H9 (cell line): ENCODE data around the gene GSAP. TPM values are rescaled to one million over a fixed set of nuclear protein-coding genes. Genes with fewer than 3 reads are reported as not detected.

Experiments used
- DNase-seq: peaks from one replicate; pipeline ENCODE4 v3.0.0-alpha.2; 2017
- H2AFZ ChIP-seq: one replicate; pipeline ENCODE4 v1.6.1; 2013; ENCODE audit warnings: mild to moderate bottlenecking, low read length, control low read depth, moderate library complexity
- H2AK5ac ChIP-seq: 2 replicates; pipeline ENCODE4 v1.6.1; 2013; ENCODE audit warnings: low read length, control low read depth, mixed read lengths; ENCODE audit not compliant: insufficient read length
- H2BK120ac ChIP-seq: one replicate; pipeline ENCODE4 v1.6.1; 2013; ENCODE audit warnings: low read depth, mild to moderate bottlenecking, low read length, control low read depth, inconsistent platforms; ENCODE audit not compliant: poor library complexity, severe bottlenecking
- H2BK12ac ChIP-seq: 2 replicates; pipeline ENCODE4 v1.6.1; 2013; ENCODE audit warnings: low read length, control low read depth, mixed read lengths, low read depth; ENCODE audit not compliant: insufficient read length
- H2BK15ac ChIP-seq: 2 replicates; pipeline ENCODE4 v1.6.1; 2013; ENCODE audit warnings: low read depth, low read length, control low read depth
- H2BK20ac ChIP-seq: one replicate; pipeline ENCODE4 v1.6.1; 2013; ENCODE audit warnings: low read depth, mild to moderate bottlenecking, low read length, control low read depth, inconsistent platforms; ENCODE audit not compliant: poor library complexity, severe bottlenecking
- H2BK5ac ChIP-seq: 2 replicates; pipeline ENCODE4 v1.6.1; 2013; ENCODE audit warnings: low read length, control low read depth, mixed read lengths; ENCODE audit not compliant: insufficient read length
- H3K14ac ChIP-seq: 2 replicates; pipeline ENCODE4 v1.6.1; 2013; ENCODE audit warnings: low read length, control low read depth; ENCODE audit not compliant: insufficient read depth
- H3K18ac ChIP-seq: 2 replicates; pipeline ENCODE4 v1.6.1; 2013; ENCODE audit warnings: low read depth, mild to moderate bottlenecking, mixed read lengths, low read length, control low read depth; ENCODE audit not compliant: insufficient read length
- H3K23ac ChIP-seq: 2 replicates; pipeline ENCODE4 v1.6.1; 2013; ENCODE audit warnings: low read length, control low read depth, mixed read lengths, low read depth; ENCODE audit not compliant: insufficient read length
- H3K23me2 ChIP-seq: 2 replicates; pipeline ENCODE4 v1.6.1; 2013; ENCODE audit warnings: low read depth, mild to moderate bottlenecking, mixed read lengths, low read length, control low read depth; ENCODE audit not compliant: insufficient read length, poor library complexity, severe bottlenecking
- H3K27ac ChIP-seq: 2 replicates; pipeline ENCODE4 v1.5.1; 2013; ENCODE audit warnings: low read length, control low read depth, mixed read lengths, low read depth; ENCODE audit not compliant: insufficient read length
- H3K27me3 ChIP-seq: 2 replicates; pipeline ENCODE4 v1.6.1; 2013; ENCODE audit warnings: low read length, control low read depth, inconsistent platforms; ENCODE audit not compliant: insufficient read depth
- H3K4ac ChIP-seq: 2 replicates; pipeline ENCODE4 v1.6.1; 2013; ENCODE audit warnings: low read depth, mild to moderate bottlenecking, control low read depth, inconsistent platforms, low read length, moderate library complexity
- H3K4me1 ChIP-seq: 2 replicates; pipeline ENCODE4 v1.6.1; 2013; ENCODE audit warnings: low read length, control low read depth, inconsistent platforms; ENCODE audit not compliant: insufficient read depth
- H3K4me2 ChIP-seq: 2 replicates; pipeline ENCODE4 v1.6.1; 2013; ENCODE audit warnings: low read length, control low read depth, mixed read lengths; ENCODE audit not compliant: insufficient read length, insufficient read depth
- H3K56ac ChIP-seq: 2 replicates; pipeline ENCODE4 v1.6.1; 2013; ENCODE audit warnings: low read depth, mild to moderate bottlenecking, mixed read lengths, low read length, control low read depth; ENCODE audit not compliant: insufficient read length
- H3K79me1 ChIP-seq: 2 replicates; pipeline ENCODE4 v1.6.1; 2013; ENCODE audit warnings: low read depth, mild to moderate bottlenecking, moderate library complexity, low read length, control low read depth, inconsistent platforms; ENCODE audit not compliant: insufficient read depth, poor library complexity, severe bottlenecking
- H3K79me2 ChIP-seq: 2 replicates; pipeline ENCODE4 v1.6.1; 2013; ENCODE audit warnings: low read length, control low read depth, inconsistent platforms; ENCODE audit not compliant: insufficient read depth
- H3K9ac ChIP-seq: 2 replicates; pipeline ENCODE4 v1.6.1; 2013; ENCODE audit warnings: low read length, control low read depth, mixed read lengths; ENCODE audit not compliant: insufficient read length; ENCODE audit errors: extremely low read depth
- H3K9me3 ChIP-seq: one replicate; pipeline ENCODE4 v1.6.1; 2013; ENCODE audit warnings: low read depth, low read length, inconsistent platforms; ENCODE audit not compliant: control insufficient read depth
- H3T11ph ChIP-seq: one replicate; pipeline ENCODE4 v1.6.1; 2013; ENCODE audit warnings: mild to moderate bottlenecking, low read length, control low read depth, inconsistent platforms
- H4K20me1 ChIP-seq: one replicate; pipeline ENCODE4 v1.6.1; 2013; ENCODE audit not compliant: control insufficient read depth, insufficient read length, insufficient read depth
- H4K5ac ChIP-seq: 2 replicates; pipeline ENCODE4 v1.6.1; 2013; ENCODE audit warnings: low read depth, mild to moderate bottlenecking, mixed read lengths, low read length, control low read depth; ENCODE audit not compliant: insufficient read length
- H4K8ac ChIP-seq: replicated peaks from 2 replicates; pipeline ENCODE4 v1.6.1; 2013; ENCODE audit warnings: low read length, control low read depth, mixed read lengths, low read depth; ENCODE audit not compliant: insufficient read length
- H4K91ac ChIP-seq: 2 replicates; pipeline ENCODE4 v1.6.1; 2013; ENCODE audit warnings: low read depth, mild to moderate bottlenecking, moderate library complexity, mixed read lengths, low read length, control low read depth; ENCODE audit not compliant: insufficient read length
- H3K27ac Mint-ChIP-seq, 3 experiments: 2 replicates in 2 of 3; 3 replicates in 1 of 3; pipeline ENCODE4 v1.8.0; 2020 to 2021; ENCODE audit warnings: mixed read lengths in 3 of 3, mild to moderate bottlenecking in 1 of 3, moderate library complexity in 1 of 3
- H3K27me3 Mint-ChIP-seq: 2 replicates; pipeline ENCODE4 v1.8.0; 2021; ENCODE audit warnings: low read depth, mild to moderate bottlenecking, moderate library complexity, mixed read lengths
- H3K36me3 Mint-ChIP-seq, 3 experiments: 2 replicates in 2 of 3; 3 replicates in 1 of 3; pipeline ENCODE4 v1.8.0; 2020 to 2021; ENCODE audit warnings: low read depth in 3 of 3, mixed read lengths in 3 of 3; ENCODE audit not compliant: insufficient read depth in 1 of 3
- H3K4me1 Mint-ChIP-seq, 2 experiments: 2 replicates each; pipeline ENCODE4 v1.8.0; 2020; ENCODE audit warnings: mixed read lengths in 2 of 2
- H3K4me3 Mint-ChIP-seq, 2 experiments: 2 replicates in 1 of 2; 3 replicates in 1 of 2; pipeline ENCODE4 v1.8.0; 2020 to 2021; ENCODE audit warnings: mild to moderate bottlenecking in 2 of 2, mixed read lengths in 2 of 2, moderate library complexity in 1 of 2
- H3K9me3 Mint-ChIP-seq, 2 experiments: 2 replicates in 1 of 2; 3 replicates in 1 of 2; pipeline ENCODE4 v1.8.0; 2020; ENCODE audit warnings: mild to moderate bottlenecking in 2 of 2, mixed read lengths in 2 of 2, moderate library complexity in 1 of 2
- WGBS: extraction: QIAGEN DNeasy Blood & Tissue Kit; methylation state at CpG from one replicate; pipeline ENCODE4 v1.1.7; 2013; ENCODE audit warnings: missing lambda C conversion rate, low lambda C conversion rate, mixed read lengths; ENCODE audit not compliant: insufficient read length; ENCODE audit errors: extremely low coverage; 5-methylcytosine and 5-hydroxymethylcytosine counted together
- total RNA-seq: library from RNA; stranded (reverse); gene quantifications from 2 replicates; pipeline ENCODE4 v1.2.1, GENCODE V29; 2021
- TF ChIP-seq, protein P1 (sequence below): fragments of 200-600 bp; sonication (generic); conservative IDR thresholded peaks from 3 replicates; pipeline ENCODE4 v1.8.0; 2021; ENCODE audit warnings: antibody characterized with exemption, mild to moderate bottlenecking

Gene GSAP
- total RNA-seq, 1 experiment from 2014 or later: 1.9 TPM

DNA sequence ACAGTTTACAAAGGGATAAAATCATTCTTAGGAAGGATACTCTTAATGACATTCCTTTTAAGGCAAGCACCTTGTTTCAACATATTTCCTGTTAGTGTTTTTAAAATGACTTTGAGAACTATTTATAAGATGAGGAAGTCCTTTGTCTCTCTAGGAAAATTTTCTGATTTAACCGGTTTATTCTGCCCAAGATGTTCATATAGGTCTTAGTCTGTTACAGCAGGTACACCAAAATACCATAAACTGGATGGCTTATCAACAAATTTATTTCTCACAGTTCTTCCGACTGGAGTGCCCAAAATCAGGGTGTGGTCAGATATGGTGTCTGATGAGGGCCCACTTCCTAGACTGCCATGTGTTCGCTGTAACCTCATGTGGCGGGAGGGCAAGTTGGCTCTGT is 77.9 kb downstream of the GSAP start:
- Histone ChIP-seq H4K5ac (no peak overlapping the region), H2BK15ac (no peak overlapping the region), H3K23me2 (no peaks in the 10 kb centered on the region), H2AFZ (no peak overlapping the region), H3K79me1 (no peaks in the 10 kb centered on the region), H3K56ac (no peak overlapping the region), H3K27ac (no peak overlapping the region), H3K27me3 (no peaks in the 10 kb centered on the region), H3T11ph (no peak overlapping the region), H3K4me1 (no peaks in the 10 kb centered on the region), H3K14ac (no peak overlapping the region), H2BK120ac (no peak overlapping the region), H3K4ac (no peak overlapping the region), H2BK12ac (no peak overlapping the region), H3K79me2 (no peaks in the 10 kb centered on the region), H2AK5ac (no peak overlapping the region), H4K91ac (no peak overlapping the region), H2BK5ac (no peak overlapping the region), H3K9ac (no peak overlapping the region), H2BK20ac (no peak overlapping the region), H3K9me3 (no peaks in the 10 kb centered on the region), H3K23ac (no peak overlapping the region), H4K8ac (no peak overlapping the region), H4K20me1 (no peaks in the 10 kb centered on the region), H3K4me2 (no peak overlapping the region), H3K18ac (no peak overlapping the region)
- H3K4me3 Mint-ChIP-seq: no peak overlapping the region
- H3K27me3 Mint-ChIP-seq: peaks cover 4% of the 10 kb centered on the region; the same call in 1 of the 2 replicates
- H3K36me3 Mint-ChIP-seq: peaks cover 0 to 7% (median 0%) of the 10 kb centered on the region in 3 experiments; a peak in 3 of 7 replicates
- peaks cover 0 to 4% of the 10 kb centered on the region in 2 experiments; a peak in 2 of 4 replicates for H3K4me1 Mint-ChIP-seq
- no peak for DNase-seq
- no CpG with 5 or more reads among the region's 4 CpGs for WGBS
- peaks cover 0 to 10% of the 10 kb centered on the region in 2 experiments; a peak in 4 of 5 replicates for H3K9me3 Mint-ChIP-seq
- no peak overlapping the region for H3K27ac Mint-ChIP-seq
- TF ChIP-seq, protein P1, sequence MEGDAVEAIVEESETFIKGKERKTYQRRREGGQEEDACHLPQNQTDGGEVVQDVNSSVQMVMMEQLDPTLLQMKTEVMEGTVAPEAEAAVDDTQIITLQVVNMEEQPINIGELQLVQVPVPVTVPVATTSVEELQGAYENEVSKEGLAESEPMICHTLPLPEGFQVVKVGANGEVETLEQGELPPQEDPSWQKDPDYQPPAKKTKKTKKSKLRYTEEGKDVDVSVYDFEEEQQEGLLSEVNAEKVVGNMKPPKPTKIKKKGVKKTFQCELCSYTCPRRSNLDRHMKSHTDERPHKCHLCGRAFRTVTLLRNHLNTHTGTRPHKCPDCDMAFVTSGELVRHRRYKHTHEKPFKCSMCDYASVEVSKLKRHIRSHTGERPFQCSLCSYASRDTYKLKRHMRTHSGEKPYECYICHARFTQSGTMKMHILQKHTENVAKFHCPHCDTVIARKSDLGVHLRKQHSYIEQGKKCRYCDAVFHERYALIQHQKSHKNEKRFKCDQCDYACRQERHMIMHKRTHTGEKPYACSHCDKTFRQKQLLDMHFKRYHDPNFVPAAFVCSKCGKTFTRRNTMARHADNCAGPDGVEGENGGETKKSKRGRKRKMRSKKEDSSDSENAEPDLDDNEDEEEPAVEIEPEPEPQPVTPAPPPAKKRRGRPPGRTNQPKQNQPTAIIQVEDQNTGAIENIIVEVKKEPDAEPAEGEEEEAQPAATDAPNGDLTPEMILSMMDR: no peak
